HepG2 (cell line): ENCODE results near the gene WDHD1. TPM values are rescaled to one million over a fixed set of nuclear protein-coding genes. Genes with fewer than 3 reads are reported as not detected.

Experiments used
- ATAC-seq: fragments of 200-7000 bp; cut with Tn5 transposase; 3 replicates; pipeline ENCODE4 v1.9.1; 2020; ENCODE audit warnings: mild to moderate bottlenecking, moderate library complexity
- BruUV-seq: library from RNA; stranded (reverse); fragments of 400-500 nt; replicated peaks from 2 replicates; lab custom pipeline; 2021; lab: Mats Ljungman, UMichigan
- CTCF ChIA-PET: fragments of 300-600 bp; formaldehyde crosslinking; extraction: SDS; loops from one replicate; lab custom pipeline; 2021; ENCODE audit warnings: low total read pairs, inconsistent platforms, low intra/inter-chr PET ratio; lab: Yijun Ruan, JAX
- POLR2A ChIA-PET: fragments of 350-600 bp; sonication (Branson Sonifier 250); formaldehyde crosslinking; loops from one replicate; lab custom pipeline; 2020; ENCODE audit warnings: antibody characterized with exemption, inconsistent platforms; lab: Yijun Ruan, JAX
- DNase-seq: peaks from one replicate; pipeline ENCODE4 v3.0.0-alpha.2; 2015; ENCODE audit warnings: low spot score
- FAIRE-seq: peaks from 3 replicates; lab custom pipeline; 2011; peaks lifted over from hg19 to GRCh38; lab: Jason Lieb, UNC
- H2AFZ ChIP-seq: one replicate; pipeline ENCODE4 v1.6.1; 2011; ENCODE audit warnings: low read length, inconsistent platforms
- H3K27ac ChIP-seq: fragments of 300-600 bp; 3 replicates; pipeline ENCODE4 v1.8.0; 2011; ENCODE audit warnings: mixed run types, mild to moderate bottlenecking, mixed read lengths, low read length, inconsistent platforms; ENCODE audit not compliant: insufficient read depth; ENCODE audit errors: extremely low read length
- H3K27me3 ChIP-seq, 2 experiments: fragments of 200-600 bp in 1 of 2; 2 replicates in 1 of 2; 3 replicates in 1 of 2; pipeline versions ENCODE4 v1.6.0 to v1.8.0; 2011; ENCODE audit warnings: low read length in 2 of 2, mild to moderate bottlenecking in 2 of 2, moderate library complexity in 2 of 2, inconsistent platforms in 1 of 2; ENCODE audit not compliant: insufficient read depth in 2 of 2, control insufficient read depth in 1 of 2
- H3K36me3 ChIP-seq, 2 experiments: fragments of 200-600 bp in 1 of 2; replicated peaks in 1 of 2; 2 replicates in 1 of 2; 3 replicates in 1 of 2; pipeline versions ENCODE4 v1.5.1 to v1.8.0; 2011; ENCODE audit warnings: low read length in 2 of 2, inconsistent platforms in 1 of 2; ENCODE audit not compliant: insufficient read depth in 2 of 2, control insufficient read depth in 1 of 2
- H3K4me1 ChIP-seq: 2 replicates; pipeline ENCODE4 v1.5.1; 2012; ENCODE audit warnings: low read length, inconsistent platforms; ENCODE audit not compliant: insufficient read depth
- H3K4me2 ChIP-seq: 2 replicates; pipeline ENCODE4 v1.6.0; 2011; ENCODE audit warnings: low read depth, low read length, inconsistent platforms
- H3K4me3 ChIP-seq, 3 experiments: fragments of 200-600 bp in 1 of 3; sonication (generic), shearing (Covaris generic) in 1 of 3; replicated peaks in 1 of 3; 2 replicates each; pipeline ENCODE4 v1.5.1; 2011 to 2016; ENCODE audit warnings: low read length in 3 of 3, inconsistent platforms in 2 of 3, low read depth in 2 of 3, mild to moderate bottlenecking in 2 of 3, control low read depth in 1 of 3, mixed read lengths in 1 of 3; ENCODE audit not compliant: insufficient read depth in 1 of 3
- H3K79me2 ChIP-seq: one replicate; pipeline ENCODE4 v1.6.1; 2011; ENCODE audit warnings: low read length, inconsistent platforms; ENCODE audit not compliant: insufficient read depth
- H3K9ac ChIP-seq: 2 replicates; pipeline ENCODE4 v1.6.0; 2011; ENCODE audit warnings: mild to moderate bottlenecking, low read depth, low read length, inconsistent platforms; ENCODE audit not compliant: insufficient read depth
- H3K9me3 ChIP-seq: 2 replicates; pipeline ENCODE4 v1.5.1; 2012; ENCODE audit warnings: mild to moderate bottlenecking, low read length
- H4K20me1 ChIP-seq: 2 replicates; pipeline ENCODE4 v1.6.0; 2011; ENCODE audit warnings: inconsistent platforms, mild to moderate bottlenecking, low read length, moderate library complexity; ENCODE audit not compliant: insufficient read depth
- DNMT1 ChIP-seq: sonication (generic); formaldehyde crosslinking; IDR thresholded peaks from 2 replicates; pipeline ENCODE4 v1.5.1; 2020; ENCODE audit warnings: mild to moderate bottlenecking, missing genetic modification reagents
- GATAD2A ChIP-seq: IDR thresholded peaks from 2 replicates; pipeline ENCODE4 v1.6.1; 2016
- MBNL3 ChIP-seq: fragments of 250-450 bp; sonication (Bioruptor Pico); conservative IDR thresholded peaks from 2 replicates; pipeline ENCODE4 v1.8.0; 2022; ENCODE audit warnings: mild to moderate bottlenecking, inconsistent platforms
- MIER3 ChIP-seq: IDR thresholded peaks from 2 replicates; pipeline ENCODE4 v1.6.1; 2016; ENCODE audit warnings: missing compliant biosample characterization, borderline replicate concordance
- PAF1 ChIP-seq: IDR thresholded peaks from 2 replicates; pipeline ENCODE4 v1.6.1; 2016; ENCODE audit warnings: missing genetic modification reagents, missing compliant biosample characterization
- SRSF4 ChIP-seq: fragments of 200-400 bp; formaldehyde crosslinking; IDR thresholded peaks from one replicate; pipeline ENCODE4 v1.6.1; 2018; ENCODE audit warnings: mild to moderate bottlenecking, low read depth, low read length, moderate library complexity; ENCODE audit not compliant: poor library complexity, severe bottlenecking
- ZNF121 ChIP-seq: sonication (generic); formaldehyde crosslinking; IDR thresholded peaks from 2 replicates; pipeline ENCODE4 v1.5.0; 2020; ENCODE audit warnings: mild to moderate bottlenecking, missing genetic modification reagents
- ZNF274 ChIP-seq: sonication (generic); formaldehyde crosslinking; IDR thresholded peaks from 2 replicates; pipeline ENCODE4 v1.5.1; 2020; ENCODE audit warnings: mild to moderate bottlenecking, missing genetic modification reagents
- ZNF34 ChIP-seq: sonication (generic); formaldehyde crosslinking; IDR thresholded peaks from 2 replicates; pipeline ENCODE4 v1.4.0; 2020; ENCODE audit warnings: mild to moderate bottlenecking, missing genetic modification reagents, borderline replicate concordance
- WGBS: methylation state at CpG from one replicate; pipeline ENCODE4 v1.1.6; 2017; ENCODE audit warnings: low lambda C conversion rate; 5-methylcytosine and 5-hydroxymethylcytosine counted together
- in situ Hi-C: cut with HindIII; loops from 2 replicates; pipeline ENCODE4 v1.10.0; 2017; ENCODE audit warnings: low pct_unique_long_range_greater_than_20kb; ENCODE audit not compliant: extremely low pct_ligation_motif_present
- intact Hi-C: fragments of 100-400 bp; cut with micrococcal nuclease; formaldehyde crosslinking; loops from one replicate; pipeline ENCODE4 v1.10.0; 2022; ENCODE audit not compliant: unreplicated experiment
- polyA plus RNA-seq, 8 experiments: library from polyadenylated mRNA; depleted of rRNA in 3 of 8; stranded (reverse) in 7 of 8; unstranded in 1 of 8; fragments of >200 nt; fragmentation: Illumina TruSeq in 4 of 8; extraction: Trizol in 4 of 8; gene quantifications; 2 replicates each; pipeline versions ENCODE4 v1.2.1 to v1.2.3, GENCODE V29; 2011 to 2016; ENCODE audit warnings: low read depth in 4 of 8, missing spikeins in 1 of 8, mixed read lengths in 1 of 8; ENCODE audit not compliant: insufficient read depth in 1 of 8
- total RNA-seq, 5 experiments: library from RNA; depleted of rRNA; stranded (reverse); fragments of >200 nt; fragmentation: Illumina TruSeq; extraction: Trizol; gene quantifications; 2 replicates each; pipeline ENCODE4 v1.2.3, GENCODE V29; 2016; ENCODE audit warnings: low read depth in 1 of 5
- TF ChIP-seq, protein P1 (sequence below): sonication (generic); formaldehyde crosslinking; IDR thresholded peaks from 2 replicates; pipeline ENCODE4 v1.9.0; 2021; ENCODE audit warnings: missing genetic modification reagents, borderline replicate concordance
- TF ChIP-seq, protein P2 (sequence below): sonication (generic); formaldehyde crosslinking; IDR thresholded peaks from 2 replicates; pipeline ENCODE4 v1.4.0; 2020; ENCODE audit warnings: missing genetic modification reagents

WDHD1 gene
- total and polyA plus RNA-seq, 2 of the 13 experiments (the other 11 are each of a cell fraction or from before 2014, with no cell fraction given) = 5.5 to 27.5 TPM

DNA sequence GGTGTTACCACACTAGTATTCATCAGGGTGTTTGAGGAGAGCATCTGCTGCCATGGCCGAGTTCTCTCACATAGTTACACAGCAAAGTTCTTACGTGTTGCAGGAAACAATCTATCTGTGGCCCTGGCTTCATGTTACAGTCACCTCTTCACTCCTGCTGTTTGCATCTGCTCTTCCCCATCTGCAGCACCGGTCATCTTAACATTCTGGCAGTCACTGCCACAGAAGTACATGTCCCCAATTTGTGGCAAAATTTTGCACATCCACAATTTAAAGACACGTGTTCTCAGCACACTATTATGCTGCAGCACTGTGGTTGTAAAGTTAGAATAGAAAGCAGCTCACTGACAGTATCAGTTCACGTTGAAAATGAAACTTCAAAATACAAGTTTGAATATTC is 47.8 kb upstream of the WDHD1 start (continued):
- TF ChIP-seq PAF1 (CRISPR knock-in tag) = no peak
- no peak for TF ChIP-seq ZNF121 (CRISPR knock-in tag)
- no peak for TF ChIP-seq MBNL3
- TF ChIP-seq, protein P1, sequence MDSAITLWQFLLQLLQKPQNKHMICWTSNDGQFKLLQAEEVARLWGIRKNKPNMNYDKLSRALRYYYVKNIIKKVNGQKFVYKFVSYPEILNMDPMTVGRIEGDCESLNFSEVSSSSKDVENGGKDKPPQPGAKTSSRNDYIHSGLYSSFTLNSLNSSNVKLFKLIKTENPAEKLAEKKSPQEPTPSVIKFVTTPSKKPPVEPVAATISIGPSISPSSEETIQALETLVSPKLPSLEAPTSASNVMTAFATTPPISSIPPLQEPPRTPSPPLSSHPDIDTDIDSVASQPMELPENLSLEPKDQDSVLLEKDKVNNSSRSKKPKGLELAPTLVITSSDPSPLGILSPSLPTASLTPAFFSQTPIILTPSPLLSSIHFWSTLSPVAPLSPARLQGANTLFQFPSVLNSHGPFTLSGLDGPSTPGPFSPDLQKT (CRISPR knock-in tag) = no peak
- no peak for TF ChIP-seq SRSF4
- TF ChIP-seq DNMT1 (CRISPR knock-in tag) = no peak
- TF ChIP-seq, protein P2, sequence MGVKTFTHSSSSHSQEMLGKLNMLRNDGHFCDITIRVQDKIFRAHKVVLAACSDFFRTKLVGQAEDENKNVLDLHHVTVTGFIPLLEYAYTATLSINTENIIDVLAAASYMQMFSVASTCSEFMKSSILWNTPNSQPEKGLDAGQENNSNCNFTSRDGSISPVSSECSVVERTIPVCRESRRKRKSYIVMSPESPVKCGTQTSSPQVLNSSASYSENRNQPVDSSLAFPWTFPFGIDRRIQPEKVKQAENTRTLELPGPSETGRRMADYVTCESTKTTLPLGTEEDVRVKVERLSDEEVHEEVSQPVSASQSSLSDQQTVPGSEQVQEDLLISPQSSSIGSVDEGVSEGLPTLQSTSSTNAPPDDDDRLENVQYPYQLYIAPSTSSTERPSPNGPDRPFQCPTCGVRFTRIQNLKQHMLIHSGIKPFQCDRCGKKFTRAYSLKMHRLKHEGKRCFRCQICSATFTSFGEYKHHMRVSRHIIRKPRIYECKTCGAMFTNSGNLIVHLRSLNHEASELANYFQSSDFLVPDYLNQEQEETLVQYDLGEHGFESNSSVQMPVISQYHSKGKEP (CRISPR knock-in tag) = no peak

DNA sequence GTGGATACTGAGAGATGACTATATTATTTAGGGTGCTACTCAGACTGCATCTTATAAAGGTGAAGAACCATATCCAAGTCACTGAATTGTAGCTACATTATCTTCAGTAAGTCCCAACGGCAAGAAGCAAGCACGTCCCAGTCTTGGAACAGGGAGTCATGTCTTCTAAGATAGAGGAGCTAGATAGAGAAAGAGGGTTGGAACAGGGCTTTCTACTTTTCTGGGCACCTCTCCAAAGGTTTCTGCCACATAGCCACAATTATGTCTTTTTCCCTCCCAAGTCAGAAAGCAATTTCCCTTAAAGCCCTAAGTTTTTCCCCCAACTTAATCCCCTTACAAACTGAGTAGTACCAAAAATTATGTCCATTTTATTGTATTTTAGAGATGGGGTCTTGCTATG is 47.0 kb upstream of the WDHD1 start:
- Histone ChIP-seq H3K27me3 (no peaks in the 10 kb centered on the region), H4K20me1 (no peaks in the 10 kb centered on the region), H3K4me1 (peaks cover 27% of the 10 kb centered on the region), H3K9me3 (no peaks in the 10 kb centered on the region), H3K79me2 (no peaks in the 10 kb centered on the region), H3K4me3 (no peak overlapping the region), H3K27ac (no peak overlapping the region), H3K36me3 (no peaks in the 10 kb centered on the region), H3K4me2 (no peak overlapping the region), H3K9ac (no peak overlapping the region), H2AFZ (no peak overlapping the region)
- BruUV-seq = no TSS peak
- in situ Hi-C loops (no loop called here), intact Hi-C loops (no loop called here)
- ChIA-PET POLR2A (no interaction called here), CTCF (no interaction called here)
- WGBS = 75% methylated on average over 2 of the region's 2 CpGs
- TF ChIP-seq ZNF274 (CRISPR knock-in tag) = no peak
- no peak for TF ChIP-seq MIER3
- TF ChIP-seq GATAD2A (CRISPR knock-in tag) = no peak
- no peak for TF ChIP-seq ZNF34
- ATAC-seq (no peak), FAIRE-seq (no peak), DNase-seq (no peak)
